Hepatocyte (in vitro differentiated cells): ENCODE results near the gene HTRA1.

Experiments
- CTCF ChIP-seq: fragments of 200-600 bp; sonication (generic); IDR thresholded peaks from 2 replicates; pipeline ENCODE4 v1.5.1; 2016; ENCODE audit warnings: antibody characterized with exemption, mild to moderate bottlenecking; ENCODE audit not compliant: poor library complexity
- EZH2 ChIP-seq: fragments of 200-600 bp; sonication (generic); IDR thresholded peaks from 2 replicates; pipeline ENCODE4 v1.6.1; 2016; ENCODE audit warnings: antibody characterized with exemption, mild to moderate bottlenecking, borderline replicate concordance

- TF ChIP-seq CTCF (no peak), EZH2 (no peak)
These were observed 31.7 kb downstream of the HTRA1 start for GRCh38 chr10:122492999-122493481.
